Activated CD8-positive, alpha-beta memory T cell treated with anti-CD3 and anti-CD28 coated beads for 48 hours (primary cell): ENCODE results near the gene SUSD6.
"Not testable (repeated sequence)": the region's sequence is repeated elsewhere in the genome, so short reads cannot be mapped to it uniquely, and the experiment has no call there.

Experiments
- DNase-seq, 3 experiments: peaks; one replicate each; pipeline ENCODE4 v3.0.0-alpha.2; 2020; ENCODE audit warnings: low read depth in 2 of 3, low spot score in 2 of 3

Gene SUSD6

GRCh38 chr14:69647213-69647612, 35.8 kb downstream of the SUSD6 start:
- no peak for DNase-seq

- DNase-seq: not testable (repeated sequence)
Observed at GRCh38 chr14:69647642-69648041, 36.2 kb downstream of the SUSD6 start.

- no peak for DNase-seq
Observed at GRCh38 chr14:69648480-69649451, 37.4 kb downstream of the SUSD6 start.

- DNase-seq: no peak
Observed at GRCh38 chr14:69650948-69651369, 39.6 kb downstream of the SUSD6 start.

- no peak for DNase-seq
Observed at GRCh38 chr14:69651664-69652063, 40.3 kb downstream of the SUSD6 start.

GRCh38 chr14:69652942-69653684, 41.7 kb downstream of the SUSD6 start:
- DNase-seq: no peak

- no peak for DNase-seq
Observed at GRCh38 chr14:69654116-69654515, 42.7 kb downstream of the SUSD6 start.

GRCh38 chr14:69657950-69658355, 46.6 kb downstream of the SUSD6 start:
- DNase-seq: no peak

GRCh38 chr14:69658664-69659261, 47.4 kb downstream of the SUSD6 start:
- no peak for DNase-seq

- DNase-seq: no peak
Observed at GRCh38 chr14:69660344-69661193, 49.2 kb downstream of the SUSD6 start.

GRCh38 chr14:69661194-69661537, 49.8 kb downstream of the SUSD6 start:
- no peak for DNase-seq

GRCh38 chr14:69662636-69663299, 51.4 kb downstream of the SUSD6 start:
- no peak for DNase-seq

GRCh38 chr14:69663300-69663643, 51.9 kb downstream of the SUSD6 start:
- DNase-seq: no peak

- no peak for DNase-seq
Observed at GRCh38 chr14:69664265-69664664, 52.9 kb downstream of the SUSD6 start.

- no peak for DNase-seq
Observed at GRCh38 chr14:69664865-69665526, 53.6 kb downstream of the SUSD6 start.

GRCh38 chr14:69665631-69666030, 54.2 kb downstream of the SUSD6 start:
- no peak for DNase-seq

GRCh38 chr14:69666112-69666511, 54.7 kb downstream of the SUSD6 start:
- DNase-seq: no peak

GRCh38 chr14:69666690-69667211, 55.4 kb downstream of the SUSD6 start:
- DNase-seq: no peak

GRCh38 chr14:69667938-69668335, 56.5 kb downstream of the SUSD6 start:
- no peak for DNase-seq

- DNase-seq: no peak
Observed at GRCh38 chr14:69669375-69669774, 58.0 kb downstream of the SUSD6 start.
